GM21390 (cell line): Measurements from ENCODE around the gene TNNT1.

ENCODE experiments used
- ATAC-seq: cut with Tn5 transposase; IDR thresholded peaks from one replicate; pipeline ENCODE4 v1.9.1; 2021; ENCODE audit not compliant: unreplicated experiment

TNNT1 gene

GRCh38 chr19:55091955-55092354 lies 57.1 kb downstream of the TNNT1 start:
- ATAC-seq = no peak

GRCh38 chr19:55091126-55091910 lies 57.7 kb downstream of the TNNT1 start:
- ATAC-seq = no peak

- no peak for ATAC-seq
These were observed 58.4 kb downstream of the TNNT1 start for GRCh38 chr19:55090564-55090963.

GRCh38 chr19:55089342-55089944 lies 59.6 kb downstream of the TNNT1 start:
- no peak for ATAC-seq

GRCh38 chr19:55088543-55089341 lies 60.3 kb downstream of the TNNT1 start:
- no peak for ATAC-seq

- no peak for ATAC-seq
These were observed 61.0 kb downstream of the TNNT1 start for GRCh38 chr19:55088021-55088451.

GRCh38 chr19:55087542-55087901 lies 61.5 kb downstream of the TNNT1 start:
- ATAC-seq = no peak

- ATAC-seq = no peak
These were observed 62.1 kb downstream of the TNNT1 start for GRCh38 chr19:55086730-55087541.

- ATAC-seq = no peak
These were observed 62.9 kb downstream of the TNNT1 start for GRCh38 chr19:55085923-55086715.

GRCh38 chr19:55084416-55084815 lies 64.6 kb downstream of the TNNT1 start:
- no peak for ATAC-seq

GRCh38 chr19:55083004-55083850 lies 65.8 kb downstream of the TNNT1 start:
- ATAC-seq = no peak
